Stomach (tissue), 9 donors: Measurements from ENCODE around the gene ACOT8. TPM values are rescaled to one million over a fixed set of nuclear protein-coding genes. Genes with fewer than 3 reads are reported as not detected.

Experiments used
- DNase-seq, 2 donors: peaks; one replicate each; pipeline versions ENCODE4 v3.0.0 to v3.0.0-alpha.2; 2013 to 2019
- H3K27ac ChIP-seq, 5 donors: fragments of 200-600 bp in 4 of 5; sonication (generic) in 4 of 5; one replicate each; pipeline ENCODE4 v1.5.1; 2013 to 2019; ENCODE audit warnings: mild to moderate bottlenecking in 1 of 5, moderate library complexity in 1 of 5
- H3K27me3 ChIP-seq, 3 donors: fragments of 200-600 bp; sonication (generic); one replicate each; pipeline ENCODE4 v1.5.1; 2017 to 2019; ENCODE audit warnings: mixed run types in 1 of 3
- H3K36me3 ChIP-seq, 4 donors: fragments of 200-600 bp; sonication (generic); 1 replicate in 3 of 4; 2 replicates in 1 of 4; pipeline ENCODE4 v1.5.1; 2016 to 2019
- H3K4me1 ChIP-seq, 4 donors: fragments of 200-600 bp; sonication (generic); one replicate each; pipeline ENCODE4 v1.5.1; 2016 to 2019
- H3K4me3 ChIP-seq, 4 donors: fragments of 200-600 bp; sonication (generic) in 3 of 4; one replicate each; pipeline ENCODE4 v1.5.1; 2016 to 2019; ENCODE audit warnings: mild to moderate bottlenecking in 1 of 4
- H3K9me3 ChIP-seq, 4 donors: fragments of 200-600 bp; sonication (generic); one replicate each; pipeline ENCODE4 v1.5.1; 2016 to 2019
- EP300 ChIP-seq: sonication (generic); formaldehyde crosslinking; IDR thresholded peaks from one replicate; pipeline ENCODE4 v1.6.1; 2017; ENCODE audit warnings: antibody characterized with exemption
- POLR2A ChIP-seq, 4 donors: fragments of 450-650 bp; IDR thresholded peaks; one replicate each; pipeline ENCODE4 v1.6.1; 2016; ENCODE audit warnings: antibody characterized with exemption in 4 of 4, control low read depth in 2 of 4, mild to moderate bottlenecking in 1 of 4, moderate library complexity in 1 of 4
- POLR2AphosphoS5 ChIP-seq, 3 donors: sonication (generic); formaldehyde crosslinking; IDR thresholded peaks; one replicate each; pipeline ENCODE4 v1.6.1; 2016; ENCODE audit warnings: antibody characterized with exemption in 3 of 3
- WGBS, 5 donors: extraction: QIAGEN DNeasy Blood & Tissue Kit in 3 of 5; methylation state at CpG; one replicate each; pipeline versions ENCODE4 v1.1.5 to v1.1.7; 2013 to 2018; 5-methylcytosine and 5-hydroxymethylcytosine counted together
- intact Hi-C: fragments of 100-400 bp; cut with DNase I; formaldehyde crosslinking; loops from one replicate; pipeline ENCODE4 v1.15.1; 2023; ENCODE audit warnings: low total_unique reads
- polyA plus RNA-seq, 3 donors: library from polyadenylated mRNA; stranded (reverse); fragments of 200-250 nt; gene quantifications; one replicate each; pipeline ENCODE4 v1.2.3, GENCODE V29; 2013
- total RNA-seq, 5 donors: library from RNA; depleted of rRNA; stranded (reverse); fragments of >200 nt; gene quantifications; one replicate each; pipeline versions ENCODE4 v1.1.0 to v1.2.3, GENCODE V29; 2014 to 2016
- TF ChIP-seq, protein P1 (sequence below), 7 experiments: fragments of 450-650 bp in 4 of 7; fragments of 200-600 bp in 3 of 7; sonication (generic) in 3 of 7; IDR thresholded peaks; one replicate each; pipeline ENCODE4 v1.5.1; 2016 to 2019; ENCODE audit warnings: antibody characterized with exemption in 7 of 7, control low read depth in 2 of 7, mild to moderate bottlenecking in 1 of 7
- donor health status: healthy with polysubstance abuse.
- donor health status: Bipolar disorder and iron deficiency.
- donor health status: healthy.

Gene ACOT8
- total and polyA plus RNA-seq, 8 donors: 26.6 to 216 (median 79.6) TPM

DNA sequence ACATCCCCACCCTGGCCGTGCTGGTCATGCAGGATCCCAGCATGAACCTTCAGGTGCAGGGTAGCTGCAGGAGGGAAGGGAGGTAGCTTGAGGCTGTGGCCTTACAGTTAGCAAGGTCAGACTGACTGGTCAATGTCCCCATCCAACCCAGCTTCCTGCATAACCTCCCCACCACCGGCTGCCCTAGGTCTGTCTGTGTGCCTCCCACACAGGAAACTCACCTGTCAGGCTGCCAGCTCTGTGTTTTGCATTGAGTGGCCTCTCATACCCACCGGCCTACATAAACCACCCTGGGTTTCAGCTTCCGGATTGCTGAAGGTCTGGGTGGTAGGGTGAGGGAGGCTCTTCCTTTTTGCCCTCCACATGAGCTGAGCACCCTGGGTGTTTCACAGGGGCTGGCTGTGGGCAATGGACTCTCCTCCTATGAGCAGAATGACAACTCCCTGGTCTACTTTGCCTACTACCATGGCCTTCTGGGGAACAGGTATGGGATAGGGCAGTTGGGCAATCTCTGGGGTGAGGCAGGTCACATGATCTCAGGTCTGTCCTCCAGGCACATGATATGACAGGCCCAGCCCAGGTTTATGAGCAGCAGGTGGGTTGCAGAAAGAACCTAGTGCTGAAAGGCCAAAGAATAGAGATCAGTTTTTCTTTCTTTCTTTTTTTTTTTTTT, 35.8 kb upstream of the ACOT8 start:
- WGBS, 5 donors: 72 to 87% (median 78%) methylated on average over 3 to 4 of the region's 4 CpGs
- Histone ChIP-seq H3K27me3 (no peaks in the 10 kb centered on the region), H3K4me1 (peaks cover 15 to 46% (median 42%) of the 10 kb centered on the region in 4 donors), H3K27ac (peak overlapping the region in 2 of 5 donors; percentile 43 to 87), H3K4me3 (peak overlapping the region in 2 of 4 donors; percentile 65 to 92), H3K9me3 (no peaks in the 10 kb centered on the region), H3K36me3 (peaks cover 41 to 66% (median 61%) of the 10 kb centered on the region in 4 donors)
- TF ChIP-seq POLR2A (IDR thresholded peaks at IDR 0.05): no peak
- TF ChIP-seq, protein P1, sequence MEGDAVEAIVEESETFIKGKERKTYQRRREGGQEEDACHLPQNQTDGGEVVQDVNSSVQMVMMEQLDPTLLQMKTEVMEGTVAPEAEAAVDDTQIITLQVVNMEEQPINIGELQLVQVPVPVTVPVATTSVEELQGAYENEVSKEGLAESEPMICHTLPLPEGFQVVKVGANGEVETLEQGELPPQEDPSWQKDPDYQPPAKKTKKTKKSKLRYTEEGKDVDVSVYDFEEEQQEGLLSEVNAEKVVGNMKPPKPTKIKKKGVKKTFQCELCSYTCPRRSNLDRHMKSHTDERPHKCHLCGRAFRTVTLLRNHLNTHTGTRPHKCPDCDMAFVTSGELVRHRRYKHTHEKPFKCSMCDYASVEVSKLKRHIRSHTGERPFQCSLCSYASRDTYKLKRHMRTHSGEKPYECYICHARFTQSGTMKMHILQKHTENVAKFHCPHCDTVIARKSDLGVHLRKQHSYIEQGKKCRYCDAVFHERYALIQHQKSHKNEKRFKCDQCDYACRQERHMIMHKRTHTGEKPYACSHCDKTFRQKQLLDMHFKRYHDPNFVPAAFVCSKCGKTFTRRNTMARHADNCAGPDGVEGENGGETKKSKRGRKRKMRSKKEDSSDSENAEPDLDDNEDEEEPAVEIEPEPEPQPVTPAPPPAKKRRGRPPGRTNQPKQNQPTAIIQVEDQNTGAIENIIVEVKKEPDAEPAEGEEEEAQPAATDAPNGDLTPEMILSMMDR (IDR thresholded peaks at IDR 0.05): no peak
- no peak for TF ChIP-seq EP300
- TF ChIP-seq POLR2AphosphoS5 (IDR thresholded peaks at IDR 0.05): no peak
- intact Hi-C loops: no loop called here
- no peak for DNase-seq

DNA sequence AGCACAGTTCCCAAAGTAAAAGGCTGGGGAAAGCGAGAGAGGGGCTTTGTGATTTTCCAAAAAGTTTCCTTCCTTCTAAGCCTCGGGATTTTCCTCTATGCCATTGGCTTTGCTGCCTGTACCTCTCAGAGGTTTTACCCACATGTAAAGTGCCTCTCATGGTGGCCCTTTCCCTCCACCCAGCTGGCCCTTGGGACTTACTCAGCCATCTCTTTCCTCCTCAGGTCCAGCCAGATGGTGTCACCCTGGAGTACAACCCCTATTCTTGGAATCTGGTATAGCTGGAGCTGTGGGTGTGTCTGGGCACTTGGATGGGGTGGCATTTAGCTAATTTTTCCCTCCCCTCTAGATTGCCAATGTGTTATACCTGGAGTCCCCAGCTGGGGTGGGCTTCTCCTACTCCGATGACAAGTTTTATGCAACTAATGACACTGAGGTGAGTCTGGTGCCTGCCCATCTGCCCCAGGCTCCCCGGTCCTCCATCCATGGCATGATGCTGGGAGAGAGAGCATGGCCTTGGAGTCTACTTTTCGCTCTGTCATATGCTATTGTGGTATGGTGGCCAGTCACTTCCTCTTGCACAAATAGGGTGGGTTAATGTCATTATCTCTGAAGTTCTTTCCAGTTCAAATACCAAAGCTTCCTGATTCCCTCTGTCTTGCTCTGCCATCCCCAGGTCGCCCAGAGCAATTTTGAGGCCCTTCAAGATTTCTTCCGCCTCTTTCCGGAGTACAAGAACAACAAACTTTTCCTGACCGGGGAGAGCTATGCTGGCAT, 35.0 kb upstream of the ACOT8 start:
- Histone ChIP-seq H3K27ac (peak overlapping the region in 4 of 5 donors; percentile 83 to 88 (median 87)), H3K9me3 (no peaks in the 10 kb centered on the region), H3K27me3 (no peaks in the 10 kb centered on the region), H3K36me3 (peaks cover 41 to 66% (median 57%) of the 10 kb centered on the region in 4 donors), H3K4me3 (peak overlapping the region; percentile 65 to 92 (median 74)), H3K4me1 (peaks cover 15 to 50% (median 42%) of the 10 kb centered on the region in 4 donors)
- WGBS, 5 donors: 73 to 85% (median 78%) methylated on average over 9 of the region's 9 CpGs
- TF ChIP-seq, protein P1 (IDR thresholded peaks at IDR 0.05): no peak
- TF ChIP-seq POLR2AphosphoS5 (IDR thresholded peaks at IDR 0.05) (no peak), POLR2A (IDR thresholded peaks at IDR 0.05) (no peak), EP300 (no peak)
- DNase-seq: peak; percentile 28 to 41
- intact Hi-C loops: no loop called here

GRCh38 chr20:45890985-45891983, 34.1 kb upstream of the ACOT8 start, which contains the start of the genes CTSA and NEURL2:
Gene CTSA, plus strand, starts transcription at chr20:45891335. Its CDS starts 234 bp downstream, at chr20:45891569.
Gene NEURL2, minus strand, starts transcription at chr20:45891208. Its CDS starts 217 bp downstream, at chr20:45890991.
- Histone ChIP-seq H3K36me3 (peaks cover 39 to 66% (median 57%) of the 10 kb centered on the region in 4 donors), H3K27ac (peak within 1 kb of the TSS; percentile 83 to 88 (median 87)), H3K4me3 (peak within 1 kb of the TSS; percentile 65 to 92 (median 74)), H3K4me1 (peaks cover 15 to 50% (median 42%) of the 10 kb centered on the region in 4 donors), H3K9me3 (no peaks in the 10 kb centered on the region), H3K27me3 (no peaks in the 10 kb centered on the region)
- intact Hi-C loops: no loop called here
- WGBS, 5 donors: 0 to 1% (median 1%) methylated on average over 47 to 78 of the region's 78 CpGs
- DNase-seq: peak; percentile 97
- TF ChIP-seq EP300 (no peak), POLR2AphosphoS5 (IDR thresholded peaks at IDR 0.05) (peak; percentile 78 to 97 (median 84))
- TF ChIP-seq, protein P1 (IDR thresholded peaks at IDR 0.05): peak in 1 of 7 experiments; percentile 22
